Fibroblast of the aortic adventitia (primary cell): Measurements from ENCODE around the gene DNAJC27. TPM values are rescaled to one million over a fixed set of nuclear protein-coding genes. Genes with fewer than 3 reads are reported as not detected.
A peak's percentile ranks its signal among the peaks of the same experiment; 100 is the strongest.

Experiments used
- DNase-seq: peaks from one replicate; pipeline ENCODE4 v3.0.0-alpha.2; 2010; ENCODE audit warnings: low read depth
- H3K4me3 ChIP-seq: 2 replicates; pipeline ENCODE4 v1.5.1; 2011; ENCODE audit warnings: low read depth, mild to moderate bottlenecking, control low read depth, low read length, moderate library complexity
- total RNA-seq: library from RNA; depleted of rRNA; stranded (reverse); fragments of >200 nt; gene quantifications from 2 replicates; pipeline ENCODE4 v1.2.3, GENCODE V29; 2012; ENCODE audit warnings: low replicate concordance
- TF ChIP-seq, protein P1 (sequence below): IDR thresholded peaks from 2 replicates; pipeline ENCODE4 v1.5.1; 2011; ENCODE audit warnings: mild to moderate bottlenecking, low read length, control low read depth, inconsistent platforms; ENCODE audit not compliant: insufficient read depth

DNAJC27 gene
- total RNA-seq, 1 donor, result 5.6 TPM

DNA sequence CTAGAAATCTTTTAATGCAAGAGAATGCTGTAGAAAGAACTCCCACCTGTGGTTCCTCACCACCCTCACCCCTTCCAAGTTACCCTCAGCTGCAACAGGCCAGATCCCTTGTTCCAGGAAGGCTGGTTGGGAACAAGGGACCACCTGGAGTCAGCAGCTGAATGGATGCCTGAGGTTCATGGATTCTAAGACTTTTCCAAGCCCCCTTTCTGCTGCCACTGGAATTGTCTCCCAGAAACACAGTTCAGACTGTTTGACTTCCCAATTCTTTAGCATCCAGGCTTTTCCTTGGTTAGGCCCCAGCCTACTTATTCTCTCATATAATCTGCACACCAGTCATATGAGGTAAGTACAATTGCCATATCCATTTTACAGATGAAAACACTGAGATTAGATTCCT is 43.7 kb downstream of the DNAJC27 start:
- TF ChIP-seq, protein P1, sequence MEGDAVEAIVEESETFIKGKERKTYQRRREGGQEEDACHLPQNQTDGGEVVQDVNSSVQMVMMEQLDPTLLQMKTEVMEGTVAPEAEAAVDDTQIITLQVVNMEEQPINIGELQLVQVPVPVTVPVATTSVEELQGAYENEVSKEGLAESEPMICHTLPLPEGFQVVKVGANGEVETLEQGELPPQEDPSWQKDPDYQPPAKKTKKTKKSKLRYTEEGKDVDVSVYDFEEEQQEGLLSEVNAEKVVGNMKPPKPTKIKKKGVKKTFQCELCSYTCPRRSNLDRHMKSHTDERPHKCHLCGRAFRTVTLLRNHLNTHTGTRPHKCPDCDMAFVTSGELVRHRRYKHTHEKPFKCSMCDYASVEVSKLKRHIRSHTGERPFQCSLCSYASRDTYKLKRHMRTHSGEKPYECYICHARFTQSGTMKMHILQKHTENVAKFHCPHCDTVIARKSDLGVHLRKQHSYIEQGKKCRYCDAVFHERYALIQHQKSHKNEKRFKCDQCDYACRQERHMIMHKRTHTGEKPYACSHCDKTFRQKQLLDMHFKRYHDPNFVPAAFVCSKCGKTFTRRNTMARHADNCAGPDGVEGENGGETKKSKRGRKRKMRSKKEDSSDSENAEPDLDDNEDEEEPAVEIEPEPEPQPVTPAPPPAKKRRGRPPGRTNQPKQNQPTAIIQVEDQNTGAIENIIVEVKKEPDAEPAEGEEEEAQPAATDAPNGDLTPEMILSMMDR, result no peak
- no peak for DNase-seq

DNA sequence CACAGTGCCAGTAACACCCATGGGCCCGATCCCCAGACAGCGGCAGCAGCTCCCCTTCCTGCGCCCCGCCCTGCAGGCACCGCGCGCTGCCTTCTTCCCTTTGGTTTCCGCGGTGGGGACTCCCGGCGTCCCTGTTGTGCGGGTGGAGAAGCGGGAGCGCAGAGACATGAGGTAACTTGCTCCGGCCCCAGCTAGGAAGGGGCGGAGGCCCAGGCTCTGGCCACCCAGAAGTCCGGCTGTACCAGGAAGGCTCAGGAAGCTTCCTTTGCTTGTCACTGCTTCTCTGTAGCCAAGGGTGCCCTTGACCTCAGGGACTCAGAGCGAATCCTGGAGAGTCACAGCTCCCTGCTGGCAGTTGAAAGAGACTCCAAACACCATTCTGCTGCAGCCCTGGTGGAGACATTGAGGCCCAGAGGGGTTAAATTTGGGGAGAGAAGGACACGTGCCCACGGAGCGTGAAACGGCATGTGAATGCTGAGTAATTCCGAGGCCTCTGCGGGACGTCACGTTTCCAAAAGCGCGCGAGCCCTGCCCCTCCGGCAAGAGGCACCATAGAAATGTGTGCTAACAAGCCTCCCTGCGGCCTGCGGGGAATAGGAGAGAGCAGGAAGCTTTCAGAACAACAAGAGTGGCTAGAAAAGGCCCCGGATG is 45.0 kb downstream of the DNAJC27 start:
- TF ChIP-seq, protein P1, result no peak
- no peak overlapping the region for H3K4me3 ChIP-seq
- peak; percentile 57 for DNase-seq

More for the DNA sequence above, 43.7 kb downstream of the DNAJC27 start:
- H3K4me3 ChIP-seq, result no peak overlapping the region

DNA sequence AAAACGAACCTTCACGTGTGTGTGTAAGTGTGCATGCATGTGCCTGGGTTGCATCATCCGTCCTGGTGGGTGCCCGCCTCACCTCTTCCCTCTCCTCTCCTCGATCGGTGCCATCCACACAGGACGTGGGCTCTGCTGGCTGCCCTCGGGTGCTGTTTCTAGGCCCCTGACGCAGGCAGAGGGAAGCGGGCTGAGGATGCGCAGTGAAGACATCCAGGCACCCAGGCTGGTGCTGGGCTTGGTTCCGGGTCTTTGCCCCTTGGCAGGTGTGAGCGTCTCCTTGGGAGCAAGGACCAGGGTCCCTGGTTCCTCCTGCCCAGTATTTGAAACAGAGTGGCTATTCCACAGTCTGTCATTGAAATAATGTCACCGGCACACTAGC is 45.5 kb downstream of the DNAJC27 start:
- DNase-seq, result no peak

DNA sequence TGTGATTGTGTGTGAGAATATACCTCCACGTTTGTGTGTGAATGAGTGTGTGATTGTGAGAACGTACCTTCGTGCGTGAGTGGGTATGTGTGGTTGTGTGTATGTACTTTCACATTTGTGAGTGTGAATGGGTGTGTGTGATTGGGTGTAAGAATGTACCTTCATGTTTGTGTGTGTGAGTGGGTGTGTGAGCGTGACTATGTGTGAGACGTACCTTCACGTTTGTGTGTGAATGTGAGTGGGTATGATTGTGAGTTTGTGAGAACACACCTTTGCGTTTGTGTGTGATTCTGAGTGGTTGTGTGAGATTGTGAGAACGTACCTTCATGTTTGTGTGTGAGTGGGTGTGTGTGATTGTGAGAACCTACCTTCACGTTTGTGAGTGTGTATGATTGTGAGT is 45.9 kb downstream of the DNAJC27 start:
- H3K4me3 ChIP-seq, result no peak overlapping the region
- TF ChIP-seq, protein P1, result no peak
- no peak for DNase-seq

More for the DNA sequence above, 45.5 kb downstream of the DNAJC27 start:
- no peak overlapping the region for H3K4me3 ChIP-seq
- TF ChIP-seq, protein P1, result no peak

DNA sequence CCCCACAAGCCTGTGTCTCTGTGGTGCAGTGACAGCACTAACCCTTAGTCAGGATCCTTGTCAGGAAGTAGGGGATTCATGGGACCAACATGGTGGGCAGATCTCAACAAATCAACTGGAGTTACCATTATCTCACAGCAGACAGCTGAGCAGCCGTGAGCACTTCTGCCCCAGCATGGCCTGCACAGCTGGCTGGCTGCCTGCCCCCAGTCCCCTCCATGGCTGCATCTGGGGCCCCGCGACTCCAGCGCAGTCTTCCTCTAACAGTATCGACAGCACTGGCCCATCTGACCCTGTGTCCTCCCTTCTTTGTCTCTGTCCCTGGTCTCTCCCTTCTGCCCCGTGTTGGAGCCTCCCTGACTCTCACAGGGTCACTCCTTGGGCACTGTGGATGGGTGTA is 47.0 kb downstream of the DNAJC27 start:
- H3K4me3 ChIP-seq, result no peak overlapping the region
- no peak for DNase-seq
- TF ChIP-seq, protein P1, result no peak

DNA sequence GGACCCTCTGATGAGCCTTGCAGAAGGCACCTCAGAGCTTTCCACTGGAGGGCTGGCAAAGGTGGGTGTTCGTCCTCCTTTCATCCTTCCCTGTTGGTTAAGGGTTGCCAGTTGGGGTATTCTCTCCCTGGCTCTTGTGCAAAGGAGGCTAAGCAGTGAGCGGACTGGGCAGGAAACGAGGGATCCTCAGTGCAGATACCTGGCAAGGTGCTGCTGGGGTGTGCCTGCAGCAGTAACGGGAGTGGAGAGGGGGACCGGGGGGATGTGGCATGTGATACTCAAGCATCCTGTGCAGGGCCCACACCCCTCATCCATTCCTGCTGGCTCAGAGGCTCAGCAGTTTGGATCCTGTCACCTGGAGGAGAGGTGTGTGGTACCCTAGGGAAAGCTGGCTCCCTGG is 47.5 kb downstream of the DNAJC27 start:
- TF ChIP-seq, protein P1, result no peak
- H3K4me3 ChIP-seq, result no peak overlapping the region
- no peak for DNase-seq

DNA sequence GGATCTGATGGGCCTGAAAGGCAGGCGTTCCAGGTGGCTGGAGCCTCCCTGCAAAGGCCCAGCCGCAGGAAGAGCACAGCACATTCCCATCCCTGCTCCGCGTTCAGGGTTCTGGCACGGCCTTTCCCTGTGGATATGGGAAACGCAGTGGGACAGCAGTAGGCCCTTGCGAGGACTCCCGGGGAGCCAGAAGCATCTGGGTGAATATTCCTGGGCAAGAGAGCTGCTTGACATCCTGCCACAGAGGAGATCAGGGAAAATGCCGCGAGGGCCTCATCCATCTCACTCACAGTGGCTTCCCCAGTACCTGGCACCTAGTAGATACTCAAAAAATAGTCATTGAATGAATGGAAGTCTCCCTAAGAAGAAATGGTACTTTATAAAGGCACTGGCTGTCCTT is 48.6 kb downstream of the DNAJC27 start:
- TF ChIP-seq, protein P1, result no peak
- no peak overlapping the region for H3K4me3 ChIP-seq
- no peak for DNase-seq
